NCI-H748 (cell line): ENCODE data around the gene DISC1.
A peak's percentile ranks its signal among the peaks of the same experiment; 100 is the strongest.

Source experiments
- DNase-seq: peaks from one replicate; lab custom pipeline; 2025; ENCODE audit not compliant: unreplicated experiment; lab: John Stamatoyannopoulos, UW

The DISC1 gene

DNA sequence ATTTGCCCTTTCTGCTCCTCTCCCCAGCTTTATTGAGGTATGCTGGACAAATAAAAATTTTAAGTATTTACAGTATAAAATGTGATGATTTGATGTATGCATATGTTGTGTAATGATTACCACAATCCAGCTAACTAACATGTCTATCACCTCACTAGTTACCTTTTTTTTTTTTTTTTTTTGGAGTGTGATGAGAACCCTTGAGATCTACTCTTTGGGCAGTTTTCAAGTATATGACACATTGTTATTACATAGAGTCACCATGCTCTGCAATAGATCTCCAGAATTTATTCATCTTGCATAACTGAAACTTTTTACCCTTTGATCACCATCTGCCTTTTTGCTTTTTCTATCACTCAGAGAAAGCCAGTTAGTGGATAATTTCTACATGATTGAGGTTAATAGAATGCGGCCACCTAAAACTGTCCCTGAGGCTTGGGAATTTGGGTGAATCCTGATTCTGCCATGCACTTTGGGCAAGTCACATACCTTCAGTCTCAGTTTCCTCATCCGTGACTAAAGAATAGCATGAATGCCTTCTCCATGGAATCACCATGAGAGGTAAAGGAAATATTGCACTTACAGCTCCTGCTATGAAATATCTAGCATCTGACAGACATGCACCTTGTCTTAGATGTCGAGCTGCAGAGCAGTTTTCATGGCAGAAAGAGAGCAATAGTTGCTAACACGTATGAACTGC, 295.2 kb downstream of the DISC1 start:
- no peak for DNase-seq

- DNase-seq, result peak; percentile 26
These were observed 297.0 kb downstream of the DISC1 start for GRCh38 chr1:231923491-231924041.

- DNase-seq, result peak; percentile 96
These were observed 297.6 kb downstream of the DISC1 start for GRCh38 chr1:231924180-231924579.

- DNase-seq, result no peak
These were observed 299.3 kb downstream of the DISC1 start for GRCh38 chr1:231925864-231926263.

DNA sequence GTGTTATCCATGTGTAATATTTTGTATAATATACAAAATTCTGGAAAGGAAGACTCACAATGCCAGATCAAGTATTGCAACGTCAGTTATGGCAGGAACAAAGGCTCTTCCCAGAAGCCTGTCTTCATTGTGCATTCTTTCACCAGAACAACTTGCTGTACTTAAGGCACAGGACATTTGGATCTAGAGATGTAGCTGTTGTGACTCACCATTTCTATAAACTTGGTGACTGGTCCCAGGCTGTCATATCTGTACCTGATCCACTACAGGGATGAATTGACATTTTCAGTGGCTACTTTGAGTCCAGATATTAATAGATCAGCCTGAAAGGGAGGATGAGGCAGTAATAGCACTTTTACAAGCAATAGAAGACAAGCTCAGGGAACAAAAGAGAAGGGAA, 299.8 kb downstream of the DISC1 start:
- DNase-seq, result no peak

DNA sequence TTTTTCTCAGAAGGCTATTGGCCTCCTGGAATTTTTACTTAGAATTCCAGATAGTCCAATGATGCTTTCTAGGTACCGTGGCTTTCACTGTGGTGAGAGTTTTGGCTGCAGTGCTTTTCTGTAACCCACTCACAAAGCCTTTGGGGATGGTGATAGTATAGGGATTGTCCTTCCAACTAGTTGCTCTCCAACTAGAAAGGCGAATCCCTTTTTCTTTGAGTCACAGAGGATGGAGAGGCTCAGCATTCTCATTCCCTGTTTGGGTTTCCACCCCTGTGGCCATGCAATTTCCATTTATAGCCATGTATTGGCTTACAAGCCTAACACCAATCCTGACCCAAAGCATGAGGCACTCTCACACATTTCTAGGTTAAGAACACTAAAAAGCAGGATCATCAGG, 300.3 kb downstream of the DISC1 start:
- no peak for DNase-seq

DNA sequence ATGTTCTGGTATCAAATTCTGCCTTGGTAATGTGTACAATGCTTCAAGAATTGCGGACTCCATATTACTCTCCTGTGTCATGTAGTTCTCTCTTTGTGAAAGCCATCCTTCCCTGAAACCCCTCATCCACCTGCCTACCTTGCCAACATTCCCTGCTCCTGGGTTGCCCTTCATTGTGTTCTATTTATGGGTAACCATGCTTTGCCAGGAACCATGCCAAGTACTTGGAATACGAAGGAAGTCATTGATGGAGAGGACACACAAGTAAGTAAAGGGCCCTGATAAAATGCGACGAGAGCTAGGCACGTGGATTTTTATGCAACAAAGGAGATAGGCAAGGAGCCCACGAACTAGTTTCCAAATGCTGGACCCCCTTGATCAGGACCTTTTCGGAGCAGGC, 300.8 kb downstream of the DISC1 start:
- DNase-seq, result no peak

- DNase-seq, result peak; percentile 50
These were observed 302.7 kb downstream of the DISC1 start for GRCh38 chr1:231929311-231929710.

GRCh38 chr1:231930257-231930947, 303.8 kb downstream of the DISC1 start:
- DNase-seq, result peak; percentile 14

DNA sequence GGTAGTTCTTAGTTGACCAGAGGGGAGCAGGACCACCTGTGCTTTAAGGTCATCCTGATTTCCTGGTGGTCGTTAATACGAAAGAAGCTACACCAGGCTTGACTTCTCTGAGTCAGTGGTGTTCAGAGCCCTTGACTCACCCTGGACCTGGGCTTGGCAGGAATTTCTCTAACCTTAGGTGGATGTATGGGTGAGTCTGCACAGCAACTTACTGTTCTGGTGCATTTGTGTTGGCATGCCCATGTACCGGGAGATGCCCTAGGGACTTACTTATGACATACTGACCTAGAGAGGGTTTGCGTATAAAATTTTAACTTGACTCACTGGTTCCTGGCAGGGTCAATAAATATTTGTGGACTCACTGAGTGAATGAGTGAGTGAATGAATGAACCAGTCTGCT, 304.6 kb downstream of the DISC1 start:
- DNase-seq, result no peak

GRCh38 chr1:231931846-231932454, 305.4 kb downstream of the DISC1 start:
- DNase-seq, result no peak

DNA sequence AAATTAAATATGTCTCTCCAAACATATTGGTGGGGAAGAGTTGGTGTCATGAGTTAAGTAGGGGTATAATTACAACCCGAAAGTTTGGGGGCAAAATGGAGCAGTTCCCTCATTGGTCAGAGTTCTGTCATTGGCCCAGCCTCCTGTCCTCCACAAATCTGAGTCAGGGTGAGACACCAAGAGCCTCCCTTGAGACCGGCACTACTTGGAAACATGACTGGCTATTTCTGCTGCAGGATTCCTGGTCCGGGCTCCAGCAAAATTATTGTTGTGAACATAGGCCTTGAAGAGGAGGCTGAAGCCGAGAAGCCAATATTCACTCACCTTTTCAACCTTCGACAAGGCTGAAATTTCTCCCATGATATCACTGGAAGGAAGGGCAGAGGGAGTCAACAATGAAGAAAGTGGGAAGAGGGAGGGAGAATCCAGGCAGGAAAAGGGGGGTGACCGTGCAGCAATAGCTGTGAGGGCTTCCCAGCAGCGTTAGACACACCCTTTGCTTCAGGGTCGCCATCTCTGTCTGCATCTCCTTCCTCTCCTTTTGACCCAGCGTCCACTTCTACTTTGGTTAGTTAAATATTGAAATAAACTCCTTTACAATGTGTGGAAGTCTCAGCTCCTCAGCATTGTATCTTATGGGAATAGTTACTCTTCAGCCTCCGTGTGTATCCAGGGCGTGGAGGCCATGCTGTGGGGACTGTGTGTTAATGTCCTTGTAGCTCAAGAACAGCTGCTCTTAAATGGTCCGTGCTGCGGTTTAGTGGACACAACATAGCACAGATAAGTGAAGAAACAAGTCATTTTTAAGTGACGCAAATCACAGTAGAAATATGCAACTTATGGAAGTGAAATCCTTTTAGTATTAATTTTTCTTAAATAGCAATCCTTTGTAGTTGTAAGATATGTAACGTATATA, 307.4 kb downstream of the DISC1 start:
- peak; percentile 24 for DNase-seq

GRCh38 chr1:231934797-231935196, 308.2 kb downstream of the DISC1 start:
- peak; percentile 72 for DNase-seq

- DNase-seq, result peak; percentile 87
These were observed 309.3 kb downstream of the DISC1 start for GRCh38 chr1:231935856-231936255.

DNA sequence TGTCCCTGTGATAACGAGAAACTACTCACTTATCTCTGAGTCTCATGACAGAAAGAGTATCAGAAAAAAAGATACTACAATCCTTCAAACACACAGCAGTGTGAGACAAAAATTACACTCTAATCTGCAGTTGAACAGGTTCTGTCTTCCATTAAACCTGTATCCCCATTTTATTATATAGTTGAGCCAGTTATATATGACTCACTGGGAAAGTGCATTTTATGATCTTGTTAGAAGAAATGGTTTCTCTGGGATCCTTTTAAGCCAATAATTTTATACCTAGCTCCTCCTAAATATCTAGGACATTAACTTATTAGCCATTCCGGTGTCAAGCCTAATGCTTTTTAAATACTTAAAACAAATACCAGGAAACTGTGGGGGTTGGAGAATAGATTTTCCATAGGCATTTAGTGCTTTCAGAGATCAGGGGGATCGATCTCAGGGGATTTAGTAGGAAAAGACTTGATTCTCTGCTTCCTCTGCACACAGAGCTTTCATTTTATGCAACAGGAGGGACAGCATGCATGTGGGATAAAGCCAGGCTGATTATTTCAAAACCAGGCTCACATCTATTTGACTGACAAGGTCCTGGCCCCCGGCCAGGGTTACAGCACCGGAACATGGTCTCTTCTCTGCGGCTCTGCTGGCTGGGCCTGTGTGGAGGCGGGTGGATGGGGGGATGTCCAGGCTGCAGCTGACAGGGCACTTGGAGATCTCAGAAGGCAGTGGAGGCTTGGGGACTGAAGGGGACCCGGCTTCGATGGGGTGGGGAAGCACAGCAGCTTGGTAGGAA, 310.6 kb downstream of the DISC1 start:
- no peak for DNase-seq

DNA sequence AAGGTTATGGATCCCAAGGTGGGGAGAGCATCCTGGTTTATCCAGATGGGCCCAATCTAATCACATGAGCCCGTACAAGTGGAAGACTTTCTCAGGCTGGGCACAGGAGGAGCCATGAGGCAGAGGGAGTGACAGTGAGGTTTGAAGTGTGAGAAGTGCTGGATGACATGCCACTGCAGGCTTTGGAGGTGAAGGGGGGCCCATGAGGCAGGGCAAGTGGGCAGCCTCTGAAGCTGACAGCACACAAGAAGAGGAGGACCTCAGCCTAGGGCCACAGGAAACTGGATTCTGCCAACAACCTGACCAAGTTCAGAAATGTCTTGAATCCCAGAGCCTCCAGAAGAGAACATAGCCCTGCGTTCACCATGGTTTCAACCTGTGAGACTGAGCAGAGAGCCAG, 311.6 kb downstream of the DISC1 start:
- DNase-seq, result no peak

DNA sequence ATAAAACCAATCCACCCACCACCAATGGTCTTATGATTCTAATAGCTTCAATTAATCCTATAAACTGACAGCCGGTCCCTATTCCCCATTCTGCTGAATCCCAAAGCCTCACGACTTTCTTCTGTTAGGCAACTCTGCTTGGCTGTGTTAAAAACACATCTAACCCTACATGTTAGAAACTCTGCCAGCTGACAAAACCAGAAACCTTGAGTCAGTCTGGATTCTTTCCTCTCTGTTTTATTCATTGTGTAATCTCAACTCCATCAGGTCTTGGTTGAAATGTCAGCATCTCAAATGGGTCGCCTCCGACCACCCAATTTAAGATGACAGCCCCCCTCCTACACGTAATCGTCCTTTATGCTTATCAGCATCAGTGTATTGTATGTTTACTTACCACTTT, 312.1 kb downstream of the DISC1 start:
- DNase-seq, result no peak

DNA sequence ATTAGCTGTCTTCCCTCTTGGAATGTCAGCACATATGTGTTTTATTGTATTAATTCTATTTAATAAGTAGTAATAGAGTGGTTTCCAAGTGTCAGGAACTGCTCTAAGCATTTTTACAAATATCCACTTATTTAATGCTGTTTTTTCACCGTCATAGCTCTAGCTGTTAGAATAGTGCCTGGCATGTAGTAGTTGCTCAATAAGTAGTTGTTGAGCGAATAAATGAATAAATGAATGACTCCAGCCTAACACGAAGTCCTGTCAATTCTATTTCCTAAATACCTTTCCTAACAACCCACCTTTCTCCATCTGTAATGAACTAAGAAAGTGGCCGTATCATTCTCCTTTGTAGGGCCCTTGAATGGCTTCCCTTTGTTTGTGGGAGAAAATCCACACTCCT, 312.5 kb downstream of the DISC1 start:
- no peak for DNase-seq

- no peak for DNase-seq
These were observed 313.5 kb downstream of the DISC1 start for GRCh38 chr1:231940116-231940515.

DNA sequence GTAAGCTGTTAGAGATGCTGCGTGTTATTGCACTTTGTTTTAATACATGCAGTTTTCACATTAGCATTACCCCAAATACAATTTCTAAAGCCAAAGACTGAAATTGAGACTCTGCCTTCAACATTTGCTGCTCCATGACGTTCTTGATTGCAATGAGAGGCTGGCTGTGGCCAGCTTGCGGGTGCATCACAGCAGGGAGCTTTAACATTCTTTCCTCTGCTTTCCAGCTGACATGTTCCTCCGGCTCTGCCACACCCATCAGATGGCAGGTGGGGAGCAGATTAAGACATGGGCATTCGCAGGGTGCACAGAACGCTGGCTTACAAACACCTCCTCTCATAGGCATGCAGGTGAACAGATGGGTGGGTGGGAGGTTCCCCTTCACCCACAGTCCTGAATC, 314.1 kb downstream of the DISC1 start:
- DNase-seq, result peak; percentile 43
